GM23338 (cell line): ENCODE measurements around the gene DCD. TPM values are rescaled to one million over a fixed set of nuclear protein-coding genes. Genes with fewer than 3 reads are reported as not detected.

ENCODE experiments used
- ATAC-seq: fragments of 200-7000 bp; cut with Tn5 transposase; 3 replicates; pipeline ENCODE4 v1.9.1; 2020
- DNase-seq: peaks from one replicate; pipeline ENCODE4 v3.0.0-alpha.2; 2015; ENCODE audit warnings: low spot score
- H2AFZ ChIP-seq: fragments of 200-600 bp; sonication (generic); 2 replicates; pipeline ENCODE4 v1.8.0; 2016; ENCODE audit warnings: antibody characterized with exemption, mild to moderate bottlenecking, moderate library complexity
- H3F3A ChIP-seq: fragments of 200-600 bp; sonication (generic); replicated peaks from 2 replicates; pipeline ENCODE4 v1.8.0; 2017; ENCODE audit warnings: antibody characterized with exemption, mixed run types, low read depth
- H3K27ac ChIP-seq: fragments of 200-600 bp; sonication (generic); 2 replicates; pipeline ENCODE4 v1.6.1; 2016; ENCODE audit warnings: low read depth
- H3K27me3 ChIP-seq: fragments of 200-600 bp; sonication (generic); 2 replicates; pipeline ENCODE4 v1.8.0; 2016; ENCODE audit warnings: mild to moderate bottlenecking, mixed run types, moderate library complexity; ENCODE audit not compliant: insufficient read depth
- H3K36me3 ChIP-seq: fragments of 200-600 bp; sonication (generic); 2 replicates; pipeline ENCODE4 v1.8.0; 2016; ENCODE audit warnings: mild to moderate bottlenecking; ENCODE audit not compliant: insufficient read depth
- H3K4me1 ChIP-seq: fragments of 200-600 bp; sonication (generic); 2 replicates; pipeline ENCODE4 v1.8.0; 2016; ENCODE audit warnings: mild to moderate bottlenecking, moderate library complexity; ENCODE audit not compliant: insufficient read depth
- H3K4me2 ChIP-seq: fragments of 200-600 bp; sonication (generic); 2 replicates; pipeline ENCODE4 v1.7.1; 2017; ENCODE audit warnings: mixed run types
- H3K4me3 ChIP-seq: fragments of 200-600 bp; sonication (generic); 2 replicates; pipeline ENCODE4 v1.6.1; 2016; ENCODE audit warnings: mixed run types
- H3K79me2 ChIP-seq: fragments of 200-600 bp; sonication (generic); replicated peaks from 2 replicates; pipeline ENCODE4 v1.8.0; 2017; ENCODE audit warnings: mild to moderate bottlenecking; ENCODE audit not compliant: insufficient read depth
- H3K9me2 ChIP-seq: fragments of 200-600 bp; sonication (generic); 2 replicates; pipeline ENCODE4 v1.8.0; 2017; ENCODE audit not compliant: insufficient read depth
- H4K20me1 ChIP-seq: fragments of 200-600 bp; sonication (generic); replicated peaks from 2 replicates; pipeline ENCODE4 v1.8.0; 2017; ENCODE audit warnings: mild to moderate bottlenecking; ENCODE audit not compliant: insufficient read depth
- H3K27ac Mint-ChIP-seq: 2 replicates; pipeline ENCODE4 v1.8.0; 2020; ENCODE audit warnings: inconsistent platforms, mild to moderate bottlenecking, moderate library complexity, mixed read lengths
- H3K27me3 Mint-ChIP-seq: 3 replicates; pipeline ENCODE4 v1.8.0; 2022; ENCODE audit warnings: low read depth, mild to moderate bottlenecking, moderate library complexity, mixed read lengths, inconsistent platforms; ENCODE audit not compliant: insufficient read depth, poor library complexity
- H3K36me3 Mint-ChIP-seq: 3 replicates; pipeline ENCODE4 v1.8.0; 2021; ENCODE audit warnings: low read depth, mild to moderate bottlenecking, inconsistent platforms, moderate library complexity, mixed read lengths
- H3K4me1 Mint-ChIP-seq: 3 replicates; pipeline ENCODE4 v1.8.0; 2020; ENCODE audit warnings: mild to moderate bottlenecking, inconsistent platforms, mixed read lengths
- H3K4me3 Mint-ChIP-seq: 3 replicates; pipeline ENCODE4 v1.8.0; 2021; ENCODE audit warnings: moderate library complexity, mild to moderate bottlenecking, inconsistent platforms, mixed read lengths
- H3K9me3 Mint-ChIP-seq: 3 replicates; pipeline ENCODE4 v1.8.0; 2020; ENCODE audit warnings: moderate library complexity, mild to moderate bottlenecking, inconsistent platforms, mixed read lengths
- CREB1 ChIP-seq: fragments of 250-450 bp; sonication (Bioruptor Pico); IDR thresholded peaks from 2 replicates; pipeline ENCODE4 v1.5.0; 2020; ENCODE audit warnings: low read depth, mild to moderate bottlenecking, moderate library complexity
- ETS1 ChIP-seq: IDR thresholded peaks from 2 replicates; pipeline ENCODE4 v1.6.1; 2016; ENCODE audit warnings: antibody characterized with exemption
- EZH2 ChIP-seq: fragments of 200-600 bp; sonication (generic); IDR thresholded peaks from one replicate; pipeline ENCODE4 v1.8.0; 2017; ENCODE audit warnings: antibody characterized with exemption, mild to moderate bottlenecking, low read depth; ENCODE audit not compliant: unreplicated experiment
- EZH2phosphoT487 ChIP-seq: fragments of 200-600 bp; sonication (generic); IDR thresholded peaks from one replicate; pipeline ENCODE4 v1.8.1; 2018; ENCODE audit warnings: antibody characterized with exemption; ENCODE audit not compliant: unreplicated experiment
- JUNB ChIP-seq: IDR thresholded peaks from one replicate; pipeline ENCODE4 v1.6.1; 2016; ENCODE audit warnings: antibody characterized with exemption; ENCODE audit not compliant: unreplicated experiment
- NANOG ChIP-seq: IDR thresholded peaks from 2 replicates; pipeline ENCODE4 v1.6.1; 2016; ENCODE audit warnings: antibody characterized with exemption, borderline replicate concordance
- POLR2AphosphoS5 ChIP-seq: IDR thresholded peaks from 2 replicates; pipeline ENCODE4 v1.6.1; 2016; ENCODE audit warnings: antibody characterized with exemption, low read depth
- STAT1 ChIP-seq: IDR thresholded peaks from one replicate; pipeline ENCODE4 v1.6.1; 2016; ENCODE audit warnings: antibody characterized with exemption; ENCODE audit not compliant: unreplicated experiment
- ZNF114 ChIP-seq: fragments of 250-450 bp; sonication (Bioruptor Pico); IDR thresholded peaks from 2 replicates; pipeline ENCODE4 v1.5.0; 2020; ENCODE audit warnings: mild to moderate bottlenecking, moderate library complexity
- ZNF331 ChIP-seq: fragments of 250-450 bp; sonication (Bioruptor Pico); IDR thresholded peaks from 2 replicates; pipeline ENCODE4 v1.5.0; 2020; ENCODE audit warnings: low read depth, mild to moderate bottlenecking, moderate library complexity
- polyA plus RNA-seq: library from polyadenylated mRNA; unstranded; fragments of >200 nt; fragmentation: Nextera tagmentation; extraction: Ambion mirVana; gene quantifications from 2 replicates; pipeline ENCODE4 v1.2.1, GENCODE V29; 2016
- total RNA-seq: library from RNA; depleted of rRNA; stranded (reverse); fragments of >200 nt; shearing (Covaris generic); gene quantifications from 2 replicates; pipeline ENCODE4 v1.2.3, GENCODE V29; 2014
- TF ChIP-seq, protein P1 (sequence below): IDR thresholded peaks from one replicate; pipeline ENCODE4 v1.6.1; 2018; ENCODE audit warnings: antibody characterized with exemption; ENCODE audit not compliant: unreplicated experiment
- TF ChIP-seq, protein P2 (sequence below): fragments of 250-450 bp; sonication (Bioruptor Pico); IDR thresholded peaks from 2 replicates; pipeline ENCODE4 v1.5.0; 2020; ENCODE audit warnings: mild to moderate bottlenecking, moderate library complexity
- TF ChIP-seq, protein P3 (sequence below), 2 experiments: fragments of 200-600 bp in 1 of 2; sonication (generic) in 1 of 2; conservative IDR thresholded peaks; 2 replicates each; pipeline versions ENCODE4 v1.5.1 to v1.6.1; 2016 to 2017; ENCODE audit warnings: antibody characterized with exemption in 2 of 2, low read depth in 2 of 2, mild to moderate bottlenecking in 2 of 2, moderate library complexity in 1 of 2

DCD gene
- total and polyA plus RNA-seq, 2 experiments from 2014 or later: not detected

- H3K27me3 Mint-ChIP-seq: peaks cover 11% of the 10 kb centered on the region
- DNase-seq (no peak), ATAC-seq (no peak)
- Histone ChIP-seq H3K79me2 (no peaks in the 10 kb centered on the region), H3K27ac (no peak overlapping the region), H4K20me1 (no peaks in the 10 kb centered on the region), H3F3A (no peaks in the 10 kb centered on the region), H3K4me3 (no peak overlapping the region), H2AFZ (no peak overlapping the region), H3K4me2 (no peak overlapping the region), H3K27me3 (no peaks in the 10 kb centered on the region), H3K36me3 (no peaks in the 10 kb centered on the region), H3K4me1 (no peaks in the 10 kb centered on the region), H3K9me2 (0 out of 2 replicates have a peak, but pooled peaks cover 3% of the 10 kb centered on the region)
- H3K4me3 Mint-ChIP-seq: no peak overlapping the region
- peaks cover 24% of the 10 kb centered on the region for H3K9me3 Mint-ChIP-seq
- no peak overlapping the region for H3K27ac Mint-ChIP-seq
- TF ChIP-seq, protein P1, sequence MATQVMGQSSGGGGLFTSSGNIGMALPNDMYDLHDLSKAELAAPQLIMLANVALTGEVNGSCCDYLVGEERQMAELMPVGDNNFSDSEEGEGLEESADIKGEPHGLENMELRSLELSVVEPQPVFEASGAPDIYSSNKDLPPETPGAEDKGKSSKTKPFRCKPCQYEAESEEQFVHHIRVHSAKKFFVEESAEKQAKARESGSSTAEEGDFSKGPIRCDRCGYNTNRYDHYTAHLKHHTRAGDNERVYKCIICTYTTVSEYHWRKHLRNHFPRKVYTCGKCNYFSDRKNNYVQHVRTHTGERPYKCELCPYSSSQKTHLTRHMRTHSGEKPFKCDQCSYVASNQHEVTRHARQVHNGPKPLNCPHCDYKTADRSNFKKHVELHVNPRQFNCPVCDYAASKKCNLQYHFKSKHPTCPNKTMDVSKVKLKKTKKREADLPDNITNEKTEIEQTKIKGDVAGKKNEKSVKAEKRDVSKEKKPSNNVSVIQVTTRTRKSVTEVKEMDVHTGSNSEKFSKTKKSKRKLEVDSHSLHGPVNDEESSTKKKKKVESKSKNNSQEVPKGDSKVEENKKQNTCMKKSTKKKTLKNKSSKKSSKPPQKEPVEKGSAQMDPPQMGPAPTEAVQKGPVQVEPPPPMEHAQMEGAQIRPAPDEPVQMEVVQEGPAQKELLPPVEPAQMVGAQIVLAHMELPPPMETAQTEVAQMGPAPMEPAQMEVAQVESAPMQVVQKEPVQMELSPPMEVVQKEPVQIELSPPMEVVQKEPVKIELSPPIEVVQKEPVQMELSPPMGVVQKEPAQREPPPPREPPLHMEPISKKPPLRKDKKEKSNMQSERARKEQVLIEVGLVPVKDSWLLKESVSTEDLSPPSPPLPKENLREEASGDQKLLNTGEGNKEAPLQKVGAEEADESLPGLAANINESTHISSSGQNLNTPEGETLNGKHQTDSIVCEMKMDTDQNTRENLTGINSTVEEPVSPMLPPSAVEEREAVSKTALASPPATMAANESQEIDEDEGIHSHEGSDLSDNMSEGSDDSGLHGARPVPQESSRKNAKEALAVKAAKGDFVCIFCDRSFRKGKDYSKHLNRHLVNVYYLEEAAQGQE: no peak
- TF ChIP-seq EZH2 (no peak), STAT1 (no peak), CREB1 (no peak), NANOG (no peak), POLR2AphosphoS5 (no peak), JUNB (no peak), ZNF331 (no peak), EZH2phosphoT487 (no peak), ETS1 (no peak), ZNF114 (no peak)
- TF ChIP-seq, protein P2, sequence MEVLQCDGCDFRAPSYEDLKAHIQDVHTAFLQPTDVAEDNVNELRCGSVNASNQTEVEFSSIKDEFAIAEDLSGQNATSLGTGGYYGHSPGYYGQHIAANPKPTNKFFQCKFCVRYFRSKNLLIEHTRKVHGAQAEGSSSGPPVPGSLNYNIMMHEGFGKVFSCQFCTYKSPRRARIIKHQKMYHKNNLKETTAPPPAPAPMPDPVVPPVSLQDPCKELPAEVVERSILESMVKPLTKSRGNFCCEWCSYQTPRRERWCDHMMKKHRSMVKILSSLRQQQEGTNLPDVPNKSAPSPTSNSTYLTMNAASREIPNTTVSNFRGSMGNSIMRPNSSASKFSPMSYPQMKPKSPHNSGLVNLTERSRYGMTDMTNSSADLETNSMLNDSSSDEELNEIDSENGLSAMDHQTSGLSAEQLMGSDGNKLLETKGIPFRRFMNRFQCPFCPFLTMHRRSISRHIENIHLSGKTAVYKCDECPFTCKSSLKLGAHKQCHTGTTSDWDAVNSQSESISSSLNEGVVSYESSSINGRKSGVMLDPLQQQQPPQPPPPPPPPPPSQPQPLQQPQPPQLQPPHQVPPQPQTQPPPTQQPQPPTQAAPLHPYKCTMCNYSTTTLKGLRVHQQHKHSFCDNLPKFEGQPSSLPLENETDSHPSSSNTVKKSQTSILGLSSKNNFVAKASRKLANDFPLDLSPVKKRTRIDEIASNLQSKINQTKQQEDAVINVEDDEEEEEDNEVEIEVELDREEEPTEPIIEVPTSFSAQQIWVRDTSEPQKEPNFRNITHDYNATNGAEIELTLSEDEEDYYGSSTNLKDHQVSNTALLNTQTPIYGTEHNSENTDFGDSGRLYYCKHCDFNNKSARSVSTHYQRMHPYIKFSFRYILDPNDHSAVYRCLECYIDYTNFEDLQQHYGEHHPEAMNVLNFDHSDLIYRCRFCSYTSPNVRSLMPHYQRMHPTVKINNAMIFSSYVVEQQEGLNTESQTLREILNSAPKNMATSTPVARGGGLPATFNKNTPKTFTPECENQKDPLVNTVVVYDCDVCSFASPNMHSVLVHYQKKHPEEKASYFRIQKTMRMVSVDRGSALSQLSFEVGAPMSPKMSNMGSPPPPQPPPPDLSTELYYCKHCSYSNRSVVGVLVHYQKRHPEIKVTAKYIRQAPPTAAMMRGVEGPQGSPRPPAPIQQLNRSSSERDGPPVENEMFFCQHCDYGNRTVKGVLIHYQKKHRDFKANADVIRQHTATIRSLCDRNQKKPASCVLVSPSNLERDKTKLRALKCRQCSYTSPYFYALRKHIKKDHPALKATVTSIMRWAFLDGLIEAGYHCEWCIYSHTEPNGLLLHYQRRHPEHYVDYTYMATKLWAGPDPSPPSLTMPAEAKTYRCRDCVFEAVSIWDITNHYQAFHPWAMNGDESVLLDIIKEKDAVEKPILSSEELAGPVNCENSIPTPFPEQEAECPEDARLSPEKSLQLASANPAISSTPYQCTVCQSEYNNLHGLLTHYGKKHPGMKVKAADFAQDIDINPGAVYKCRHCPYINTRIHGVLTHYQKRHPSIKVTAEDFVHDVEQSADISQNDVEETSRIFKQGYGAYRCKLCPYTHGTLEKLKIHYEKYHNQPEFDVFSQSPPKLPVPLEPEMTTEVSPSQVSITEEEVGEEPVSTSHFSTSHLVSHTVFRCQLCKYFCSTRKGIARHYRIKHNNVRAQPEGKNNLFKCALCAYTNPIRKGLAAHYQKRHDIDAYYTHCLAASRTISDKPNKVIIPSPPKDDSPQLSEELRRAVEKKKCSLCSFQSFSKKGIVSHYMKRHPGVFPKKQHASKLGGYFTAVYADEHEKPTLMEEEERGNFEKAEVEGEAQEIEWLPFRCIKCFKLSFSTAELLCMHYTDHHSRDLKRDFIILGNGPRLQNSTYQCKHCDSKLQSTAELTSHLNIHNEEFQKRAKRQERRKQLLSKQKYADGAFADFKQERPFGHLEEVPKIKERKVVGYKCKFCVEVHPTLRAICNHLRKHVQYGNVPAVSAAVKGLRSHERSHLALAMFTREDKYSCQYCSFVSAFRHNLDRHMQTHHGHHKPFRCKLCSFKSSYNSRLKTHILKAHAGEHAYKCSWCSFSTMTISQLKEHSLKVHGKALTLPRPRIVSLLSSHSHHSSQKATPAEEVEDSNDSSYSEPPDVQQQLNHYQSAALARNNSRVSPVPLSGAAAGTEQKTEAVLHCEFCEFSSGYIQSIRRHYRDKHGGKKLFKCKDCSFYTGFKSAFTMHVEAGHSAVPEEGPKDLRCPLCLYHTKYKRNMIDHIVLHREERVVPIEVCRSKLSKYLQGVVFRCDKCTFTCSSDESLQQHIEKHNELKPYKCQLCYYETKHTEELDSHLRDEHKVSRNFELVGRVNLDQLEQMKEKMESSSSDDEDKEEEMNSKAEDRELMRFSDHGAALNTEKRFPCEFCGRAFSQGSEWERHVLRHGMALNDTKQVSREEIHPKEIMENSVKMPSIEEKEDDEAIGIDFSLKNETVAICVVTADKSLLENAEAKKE (CRISPR knock-in tag): no peak
- TF ChIP-seq, protein P3, sequence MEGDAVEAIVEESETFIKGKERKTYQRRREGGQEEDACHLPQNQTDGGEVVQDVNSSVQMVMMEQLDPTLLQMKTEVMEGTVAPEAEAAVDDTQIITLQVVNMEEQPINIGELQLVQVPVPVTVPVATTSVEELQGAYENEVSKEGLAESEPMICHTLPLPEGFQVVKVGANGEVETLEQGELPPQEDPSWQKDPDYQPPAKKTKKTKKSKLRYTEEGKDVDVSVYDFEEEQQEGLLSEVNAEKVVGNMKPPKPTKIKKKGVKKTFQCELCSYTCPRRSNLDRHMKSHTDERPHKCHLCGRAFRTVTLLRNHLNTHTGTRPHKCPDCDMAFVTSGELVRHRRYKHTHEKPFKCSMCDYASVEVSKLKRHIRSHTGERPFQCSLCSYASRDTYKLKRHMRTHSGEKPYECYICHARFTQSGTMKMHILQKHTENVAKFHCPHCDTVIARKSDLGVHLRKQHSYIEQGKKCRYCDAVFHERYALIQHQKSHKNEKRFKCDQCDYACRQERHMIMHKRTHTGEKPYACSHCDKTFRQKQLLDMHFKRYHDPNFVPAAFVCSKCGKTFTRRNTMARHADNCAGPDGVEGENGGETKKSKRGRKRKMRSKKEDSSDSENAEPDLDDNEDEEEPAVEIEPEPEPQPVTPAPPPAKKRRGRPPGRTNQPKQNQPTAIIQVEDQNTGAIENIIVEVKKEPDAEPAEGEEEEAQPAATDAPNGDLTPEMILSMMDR (conservative IDR thresholded peaks at IDR 0.05; ENCODE audit: low read depth in 2 of 2): no peak
- H3K36me3 Mint-ChIP-seq: peaks cover 15% of the 10 kb centered on the region
- peaks cover 2% of the 10 kb centered on the region; the same call in 1 of the 3 replicates for H3K4me1 Mint-ChIP-seq
Observed at GRCh38 chr12:54631551-54631950, 16.6 kb downstream of the DCD start.
